BLaER1 (cell line): ENCODE measurements around the gene HPDL.

Experiments
- H3K27ac ChIP-seq: shearing (Covaris generic); formaldehyde crosslinking; 2 replicates; pipeline ENCODE4 v1.8.1; 2022
- H3K27me3 ChIP-seq: shearing (Covaris generic); formaldehyde crosslinking; 2 replicates; pipeline ENCODE4 v1.8.1; 2022
- H3K36me3 ChIP-seq: shearing (Covaris generic); formaldehyde crosslinking; 2 replicates; pipeline ENCODE4 v1.8.1; 2022
- H3K4me1 ChIP-seq: shearing (Covaris generic); formaldehyde crosslinking; 2 replicates; pipeline ENCODE4 v1.8.1; 2022
- H3K4me2 ChIP-seq: shearing (Covaris generic); formaldehyde crosslinking; 2 replicates; pipeline ENCODE4 v1.8.1; 2022
- H3K4me3 ChIP-seq: shearing (Covaris generic); formaldehyde crosslinking; 2 replicates; pipeline ENCODE4 v1.8.1; 2022
- H3K9ac ChIP-seq: shearing (Covaris generic); formaldehyde crosslinking; 2 replicates; pipeline ENCODE4 v1.8.1; 2022
- H3K9me3 ChIP-seq: shearing (Covaris generic); formaldehyde crosslinking; 2 replicates; pipeline ENCODE4 v1.8.1; 2022
- H4K20me1 ChIP-seq: shearing (Covaris generic); formaldehyde crosslinking; 2 replicates; pipeline ENCODE4 v1.8.1; 2022
- Cebpa-rat ChIP-seq: shearing (Covaris generic); IDR thresholded peaks from 2 replicates; pipeline ENCODE4 v1.8.1; 2022

Gene HPDL

DNA sequence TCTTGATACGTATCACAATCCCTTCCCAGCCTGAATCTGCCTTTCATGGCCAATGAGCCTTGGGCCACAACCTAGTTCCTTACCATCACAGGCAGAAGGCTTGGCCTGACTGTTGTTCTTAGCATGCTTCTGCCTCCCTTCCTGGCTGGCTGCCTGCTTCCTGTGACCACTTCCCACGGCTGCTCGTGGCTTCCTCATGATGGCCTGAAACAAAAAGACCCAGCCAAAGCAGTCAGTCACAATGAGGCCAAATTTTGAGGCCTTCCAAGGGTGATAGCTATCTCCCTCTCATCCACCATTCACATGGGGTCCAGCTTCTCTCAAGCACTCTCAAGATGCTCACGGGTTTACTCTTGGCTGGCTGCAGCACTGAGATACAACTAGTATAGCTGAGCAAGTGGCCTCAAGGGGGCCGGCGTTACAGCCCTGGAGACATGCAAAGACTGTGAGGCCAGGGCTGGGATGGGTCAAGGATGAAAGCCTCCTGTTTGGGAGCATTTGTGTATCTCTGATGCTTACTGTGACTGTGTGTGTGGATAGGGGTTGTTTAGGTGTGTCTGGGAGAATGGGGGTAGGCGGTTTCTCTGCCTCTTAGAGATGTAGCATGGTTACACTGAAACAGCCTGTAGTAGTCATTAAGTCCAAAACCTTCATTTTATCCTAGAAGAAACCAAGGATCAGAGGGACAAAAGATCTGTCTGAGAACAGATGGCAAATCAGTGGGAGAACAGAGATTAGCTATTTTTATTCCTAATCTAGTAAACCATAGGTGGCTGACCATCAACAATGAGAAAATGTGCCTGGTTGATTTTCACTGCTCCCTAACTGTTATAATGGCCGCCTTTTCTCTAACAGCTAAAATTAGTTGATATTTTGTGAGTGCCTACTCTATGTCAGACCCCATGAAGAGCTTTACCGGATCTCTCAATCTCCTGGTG is 7.9 kb downstream of the HPDL start:
- H3K9me3 ChIP-seq = no peaks in the 10 kb centered on the region
- no peaks in the 10 kb centered on the region for H4K20me1 ChIP-seq
- peak overlapping the region; percentile 55 for H3K27ac ChIP-seq
- TF ChIP-seq Cebpa-rat = no peak
- H3K9ac ChIP-seq = no peak overlapping the region
- H3K27me3 ChIP-seq = no peaks in the 10 kb centered on the region
- H3K36me3 ChIP-seq = peaks cover 46% of the 10 kb centered on the region
- H3K4me3 ChIP-seq = no peak overlapping the region
- peaks cover 46% of the 10 kb centered on the region for H3K4me1 ChIP-seq
- H3K4me2 ChIP-seq = peak overlapping the region; percentile 51

GRCh38 chr1:45335855-45336324 is 9.2 kb downstream of the HPDL start:
- no peak for TF ChIP-seq Cebpa-rat
- H4K20me1 ChIP-seq = no peaks in the 10 kb centered on the region
- no peak overlapping the region for H3K27ac ChIP-seq
- no peaks in the 10 kb centered on the region for H3K27me3 ChIP-seq
- H3K4me3 ChIP-seq = no peak overlapping the region
- H3K4me2 ChIP-seq = no peak overlapping the region
- no peak overlapping the region for H3K9ac ChIP-seq
- no peaks in the 10 kb centered on the region for H3K9me3 ChIP-seq
- H3K36me3 ChIP-seq = peaks cover 35% of the 10 kb centered on the region
- peaks cover 44% of the 10 kb centered on the region for H3K4me1 ChIP-seq

DNA sequence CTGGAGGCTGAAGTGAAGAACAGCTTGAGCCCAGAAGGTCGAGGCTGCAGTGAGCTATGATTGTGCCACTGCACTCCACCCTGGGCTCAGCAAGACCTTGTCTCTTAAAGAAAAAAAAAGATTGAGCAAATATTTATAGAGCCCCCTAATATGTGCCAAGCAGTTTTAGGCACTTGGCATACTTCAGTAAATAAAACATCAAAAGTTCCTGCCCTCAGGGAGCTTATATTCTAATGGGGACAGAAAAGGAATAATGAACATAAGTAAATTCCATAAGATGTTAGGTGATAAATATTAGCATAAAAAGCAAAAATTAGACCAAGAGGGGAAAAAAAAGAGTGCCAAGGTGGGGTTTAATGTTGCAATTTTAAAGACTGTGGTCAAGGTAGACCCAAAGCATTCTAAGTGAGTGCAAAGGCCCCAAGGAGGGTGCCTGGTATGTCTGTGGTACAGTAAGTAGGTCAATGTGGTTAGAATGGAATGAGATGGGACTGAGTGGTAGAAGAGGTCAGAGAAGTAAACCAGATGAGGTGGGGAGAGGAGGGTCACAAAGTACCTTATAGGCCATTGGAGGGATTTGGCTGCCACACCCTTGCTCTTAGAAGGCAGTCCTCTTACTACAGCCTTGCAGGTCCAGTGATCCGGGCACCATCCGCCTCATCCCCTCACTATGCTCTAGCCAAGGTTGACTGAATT is 11.1 kb downstream of the HPDL start:
- peak overlapping the region; percentile 83 for H3K4me2 ChIP-seq
- H3K27ac ChIP-seq = no peak overlapping the region
- H3K4me1 ChIP-seq = peaks cover 57% of the 10 kb centered on the region

GRCh38 chr1:45339789-45340558 is 13.3 kb downstream of the HPDL start, which contains the start of the genes MUTYH and TOE1:
Gene MUTYH, minus strand, starts transcription at chr1:45340440. Its CDS starts 5,935 bp downstream, at chr1:45334505.
Gene TOE1, plus strand, starts transcription at chr1:45340170. Its CDS starts 83 bp downstream, at chr1:45340253.
- peak within 1 kb of the TSS; percentile 97 for H3K27ac ChIP-seq
- H3K4me2 ChIP-seq = peak within 1 kb of the TSS; percentile 83
- H3K4me1 ChIP-seq = peaks cover 47% of the 10 kb centered on the region
- no peaks in the 10 kb centered on the region for H3K27me3 ChIP-seq
- peak within 1 kb of the TSS; percentile 82 for H3K4me3 ChIP-seq
- peaks cover 35% of the 10 kb centered on the region for H3K36me3 ChIP-seq
- no peaks in the 10 kb centered on the region for H3K9me3 ChIP-seq
- peak within 1 kb of the TSS; percentile 97 for H3K9ac ChIP-seq
- TF ChIP-seq Cebpa-rat = no peak
- no peaks in the 10 kb centered on the region for H4K20me1 ChIP-seq

More for the DNA sequence above, 11.1 kb downstream of the HPDL start:
- no peak for TF ChIP-seq Cebpa-rat
- Histone ChIP-seq H4K20me1 (no peaks in the 10 kb centered on the region), H3K4me3 (no peak overlapping the region), H3K9me3 (no peaks in the 10 kb centered on the region), H3K27me3 (no peaks in the 10 kb centered on the region), H3K9ac (no peak overlapping the region), H3K36me3 (peaks cover 28% of the 10 kb centered on the region)

GRCh38 chr1:45340816-45341466 is 14.2 kb downstream of the HPDL start:
- TF ChIP-seq Cebpa-rat = no peak

DNA sequence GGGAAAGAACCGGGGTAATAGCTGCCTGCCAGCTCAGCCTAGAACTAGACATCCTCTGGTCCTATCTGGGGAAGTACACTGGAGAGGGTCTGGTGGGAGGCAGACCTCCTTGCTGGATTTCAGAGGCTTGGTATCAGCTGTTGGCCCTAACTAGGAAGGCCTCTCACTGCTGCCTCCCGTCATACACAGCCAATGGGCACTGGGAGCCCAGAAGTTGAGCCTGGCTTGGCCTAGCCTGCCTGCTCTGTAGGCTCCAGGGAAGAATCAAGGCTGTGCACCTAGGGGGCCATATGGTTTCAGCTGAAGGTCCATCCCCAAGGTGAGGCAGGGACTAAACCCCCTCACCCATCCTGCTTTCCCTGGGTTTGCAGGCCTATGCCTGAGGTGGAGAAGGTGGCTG is 17.8 kb downstream of the HPDL start:
- Histone ChIP-seq H4K20me1 (no peaks in the 10 kb centered on the region), H3K9ac (no peak overlapping the region), H3K4me3 (no peak overlapping the region), H3K27ac (no peak overlapping the region), H3K9me3 (no peaks in the 10 kb centered on the region), H3K27me3 (no peaks in the 10 kb centered on the region), H3K4me2 (no peak overlapping the region), H3K36me3 (peaks cover 53% of the 10 kb centered on the region), H3K4me1 (peaks cover 27% of the 10 kb centered on the region)
- TF ChIP-seq Cebpa-rat = no peak

More at GRCh38 chr1:45340816-45341466, 14.2 kb downstream of the HPDL start:
- H3K27ac ChIP-seq = peak overlapping the region; percentile 97
- peaks cover 44% of the 10 kb centered on the region for H3K36me3 ChIP-seq
- H3K27me3 ChIP-seq = no peaks in the 10 kb centered on the region
- peak overlapping the region; percentile 97 for H3K9ac ChIP-seq
- peak overlapping the region; percentile 82 for H3K4me3 ChIP-seq
- H4K20me1 ChIP-seq = no peaks in the 10 kb centered on the region
- no peaks in the 10 kb centered on the region for H3K9me3 ChIP-seq
- H3K4me1 ChIP-seq = peaks cover 44% of the 10 kb centered on the region
- peak overlapping the region; percentile 83 for H3K4me2 ChIP-seq

GRCh38 chr1:45345014-45345413 is 18.3 kb downstream of the HPDL start:
- no peak overlapping the region for H3K4me3 ChIP-seq
- peaks cover 53% of the 10 kb centered on the region for H3K36me3 ChIP-seq
- no peak for TF ChIP-seq Cebpa-rat
- H3K9me3 ChIP-seq = no peaks in the 10 kb centered on the region
- peaks cover 27% of the 10 kb centered on the region for H3K4me1 ChIP-seq
- H3K4me2 ChIP-seq = no peak overlapping the region
- H3K27ac ChIP-seq = no peak overlapping the region
- H3K27me3 ChIP-seq = no peaks in the 10 kb centered on the region
- no peak overlapping the region for H3K9ac ChIP-seq
- no peaks in the 10 kb centered on the region for H4K20me1 ChIP-seq

DNA sequence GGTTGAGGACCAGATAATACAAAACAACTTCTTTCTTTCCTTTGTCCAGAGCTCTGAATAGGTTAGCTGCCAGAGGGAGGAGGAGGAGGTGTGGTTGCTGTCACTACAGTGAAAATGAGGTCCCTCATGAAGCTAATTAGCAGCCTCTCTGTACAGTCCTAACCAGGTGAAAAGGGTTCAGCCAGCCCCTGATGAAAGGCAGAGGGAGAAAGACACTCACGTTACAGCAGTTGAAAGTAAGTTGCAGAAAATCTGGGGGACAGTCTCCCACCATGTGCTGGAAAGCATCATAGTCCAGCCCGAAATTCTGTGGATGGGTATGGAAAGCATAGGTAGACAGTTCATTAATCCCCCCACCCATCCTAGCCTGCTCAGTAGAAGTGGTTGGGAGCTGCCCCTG is 19.8 kb downstream of the HPDL start:
- no peaks in the 10 kb centered on the region for H4K20me1 ChIP-seq
- no peak for TF ChIP-seq Cebpa-rat
- H3K27ac ChIP-seq = no peak overlapping the region
- H3K9ac ChIP-seq = no peak overlapping the region
- H3K4me2 ChIP-seq = no peak overlapping the region
- H3K36me3 ChIP-seq = peaks cover 53% of the 10 kb centered on the region
- no peak overlapping the region for H3K4me3 ChIP-seq
- H3K4me1 ChIP-seq = peaks cover 17% of the 10 kb centered on the region
- no peaks in the 10 kb centered on the region for H3K27me3 ChIP-seq
- H3K9me3 ChIP-seq = no peaks in the 10 kb centered on the region

DNA sequence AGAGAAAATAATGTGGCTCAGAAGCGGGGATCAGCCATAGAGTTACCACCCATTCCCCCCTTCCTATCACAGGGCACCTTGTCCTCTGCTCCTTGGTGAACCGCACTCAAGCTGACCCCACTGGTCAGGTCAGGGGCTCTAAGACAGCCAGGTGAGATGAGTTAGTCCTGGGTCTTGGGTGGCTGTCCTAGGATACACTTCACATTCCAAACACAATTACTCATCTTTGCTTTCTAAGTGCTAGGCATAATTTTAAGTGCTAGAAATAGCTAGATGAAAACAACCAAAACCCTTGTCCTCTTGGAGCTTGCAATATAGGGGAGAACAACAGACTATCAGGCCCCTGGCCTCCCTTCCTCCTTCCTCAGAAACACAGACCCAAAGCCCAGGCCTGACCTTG is 21.3 kb downstream of the HPDL start:
- no peaks in the 10 kb centered on the region for H3K9me3 ChIP-seq
- H3K4me2 ChIP-seq = no peak overlapping the region
- H3K4me1 ChIP-seq = peaks cover 1% of the 10 kb centered on the region
- H3K27ac ChIP-seq = no peak overlapping the region
- no peak for TF ChIP-seq Cebpa-rat
- H3K4me3 ChIP-seq = no peak overlapping the region
- H4K20me1 ChIP-seq = no peaks in the 10 kb centered on the region
- no peaks in the 10 kb centered on the region for H3K27me3 ChIP-seq
- no peak overlapping the region for H3K9ac ChIP-seq
- H3K36me3 ChIP-seq = peaks cover 38% of the 10 kb centered on the region
